HepG2 (cell line): ENCODE data around the gene TADA3. TPM values are rescaled to one million over a fixed set of nuclear protein-coding genes. Genes with fewer than 3 reads are reported as not detected.

ENCODE experiments used
- ASH2L ChIP-seq: fragments of 300-600, 200-600 bp; sonication (generic); IDR thresholded peaks from 2 replicates; pipeline ENCODE4 v1.7.0; 2017; ENCODE audit warnings: low read depth, mild to moderate bottlenecking, moderate library complexity, mixed read lengths, low read length; ENCODE audit not compliant: insufficient read length
- CHD4 ChIP-seq: fragments of 200-600 bp; sonication (generic); IDR thresholded peaks from 2 replicates; pipeline ENCODE4 v1.7.0; 2017; ENCODE audit warnings: mild to moderate bottlenecking, low read length, borderline replicate concordance
- EP300 ChIP-seq, 3 experiments: sonication (generic) in 1 of 3; formaldehyde crosslinking in 1 of 3; IDR thresholded peaks; 2 replicates each; pipeline versions ENCODE4 v1.5.1 to v1.6.1; 2011 to 2020; ENCODE audit warnings: low read depth in 2 of 3, low read length in 2 of 3, borderline replicate concordance in 1 of 3, improper control_type of control experiment in 1 of 3, mild to moderate bottlenecking in 1 of 3, missing genetic modification reagents in 1 of 3, moderate library complexity in 1 of 3
- GATAD2A ChIP-seq: IDR thresholded peaks from 2 replicates; pipeline ENCODE4 v1.6.1; 2016
- LRRFIP1 ChIP-seq: sonication (generic); formaldehyde crosslinking; conservative IDR thresholded peaks from 2 replicates; pipeline ENCODE4 v1.4.0; 2020; ENCODE audit warnings: missing genetic modification reagents
- MAX ChIP-seq: IDR thresholded peaks from 2 replicates; pipeline ENCODE4 v1.6.1; 2012; ENCODE audit warnings: inconsistent platforms
- NR2F1 ChIP-seq, 2 experiments: fragments of 450-650 bp in 1 of 2; formaldehyde crosslinking in 1 of 2; IDR thresholded peaks; 2 replicates each; pipeline versions ENCODE4 v1.5.0 to v1.6.1; 2016 to 2020; ENCODE audit warnings: mild to moderate bottlenecking in 1 of 2, missing compliant biosample characterization in 1 of 2, missing genetic modification reagents in 1 of 2, moderate library complexity in 1 of 2
- NR2F6 ChIP-seq, 2 experiments: IDR thresholded peaks; 2 replicates each; pipeline ENCODE4 v1.6.1; 2016; ENCODE audit warnings: antibody characterized with exemption in 1 of 2, mild to moderate bottlenecking in 1 of 2
- PHF21A ChIP-seq: sonication (generic); formaldehyde crosslinking; IDR thresholded peaks from 2 replicates; pipeline ENCODE4 v1.5.0; 2020; ENCODE audit warnings: mild to moderate bottlenecking, missing genetic modification reagents
- PHF8 ChIP-seq: sonication (generic); formaldehyde crosslinking; IDR thresholded peaks from 2 replicates; pipeline ENCODE4 v1.5.0; 2020; ENCODE audit warnings: missing genetic modification reagents
- RBAK ChIP-seq: sonication (generic); formaldehyde crosslinking; IDR thresholded peaks from 2 replicates; pipeline ENCODE4 v1.5.1; 2020; ENCODE audit warnings: mild to moderate bottlenecking, missing genetic modification reagents
- TBX3 ChIP-seq: fragments of 450-650 bp; IDR thresholded peaks from 2 replicates; pipeline ENCODE4 v1.6.1; 2017; ENCODE audit warnings: antibody characterized with exemption, mild to moderate bottlenecking, inconsistent platforms, borderline replicate concordance
- ZBTB40 ChIP-seq, 2 experiments: fragments of 450-650 bp in 1 of 2; sonication (generic) in 1 of 2; formaldehyde crosslinking in 1 of 2; IDR thresholded peaks; 2 replicates each; pipeline versions ENCODE4 v1.6.1 to v1.8.0; 2016 to 2022; ENCODE audit warnings: antibody characterized with exemption in 1 of 2, mild to moderate bottlenecking in 1 of 2, missing genetic modification reagents in 1 of 2
- ZKSCAN1 ChIP-seq: fragments of 150-350 bp; IDR thresholded peaks from 2 replicates; pipeline ENCODE4 v1.6.1; 2014; ENCODE audit warnings: low read length
- ZNF3 ChIP-seq: IDR thresholded peaks from 2 replicates; pipeline ENCODE4 v1.7.0; 2017; ENCODE audit warnings: inconsistent platforms
- ZNF615 ChIP-seq: sonication (generic); formaldehyde crosslinking; IDR thresholded peaks from 2 replicates; pipeline ENCODE4 v1.5.0; 2020; ENCODE audit warnings: mild to moderate bottlenecking, missing genetic modification reagents, borderline replicate concordance
- ZNF782 ChIP-seq: sonication (generic); formaldehyde crosslinking; IDR thresholded peaks from 2 replicates; pipeline ENCODE4 v1.4.0; 2020; ENCODE audit warnings: missing genetic modification reagents, mild to moderate bottlenecking, borderline replicate concordance
- ZSCAN25 ChIP-seq: sonication (generic); formaldehyde crosslinking; IDR thresholded peaks from 2 replicates; pipeline ENCODE4 v1.8.0; 2022; ENCODE audit warnings: mild to moderate bottlenecking, missing genetic modification reagents
- polyA plus RNA-seq, 8 experiments: library from polyadenylated mRNA; depleted of rRNA in 3 of 8; stranded (reverse) in 7 of 8; unstranded in 1 of 8; fragments of >200 nt; fragmentation: Illumina TruSeq in 4 of 8; extraction: Trizol in 4 of 8; gene quantifications; 2 replicates each; pipeline versions ENCODE4 v1.2.1 to v1.2.3, GENCODE V29; 2011 to 2016; ENCODE audit warnings: low read depth in 4 of 8, missing spikeins in 1 of 8, mixed read lengths in 1 of 8; ENCODE audit not compliant: insufficient read depth in 1 of 8
- total RNA-seq, 5 experiments: library from RNA; depleted of rRNA; stranded (reverse); fragments of >200 nt; fragmentation: Illumina TruSeq; extraction: Trizol; gene quantifications; 2 replicates each; pipeline ENCODE4 v1.2.3, GENCODE V29; 2016; ENCODE audit warnings: low read depth in 1 of 5

TADA3 gene
- total and polyA plus RNA-seq, 2 of the 13 experiments (the other 11 are each of a cell fraction or from before 2014, with no cell fraction given) = 32.1 to 37.1 TPM

- TF ChIP-seq LRRFIP1 (CRISPR knock-in tag) (no peak), GATAD2A (CRISPR knock-in tag) (0 out of 2 replicates have a peak, but pooled peaks have one; percentile 26), ZNF3 (CRISPR knock-in tag) (peak; percentile 33; the same call in 1 of the 2 replicates), RBAK (CRISPR knock-in tag) (no peak), ZBTB40 (IDR thresholded peaks at IDR 0.05) (no peak), ZBTB40 (CRISPR knock-in tag; IDR thresholded peaks at IDR 0.05) (no peak), NR2F6 (IDR thresholded peaks at IDR 0.05) (0 out of 2 replicates have a peak, but pooled peaks have one; percentile 41), NR2F6 (CRISPR knock-in tag; IDR thresholded peaks at IDR 0.05) (peak; percentile 29), ZSCAN25 (CRISPR knock-in tag) (no peak), PHF8 (no peak), EP300 (IDR thresholded peaks at IDR 0.05; ENCODE audit: low read depth in 2 of 2, low read length in 2 of 2) (peak in 1 of 2 experiments; percentile 34; a peak in 1 of 4 replicates), EP300 (CRISPR knock-in tag; IDR thresholded peaks at IDR 0.05; ENCODE audit: borderline replicate concordance) (no peak), CHD4 (peak; percentile 96), TBX3 (no peak), MAX (no peak), ZNF615 (no peak), NR2F1 (CRISPR knock-in tag; IDR thresholded peaks at IDR 0.05) (peak; percentile 41 to 54; a peak in 2 of 4 replicates), ASH2L (peak; percentile 38), PHF21A (0 out of 2 replicates have a peak, but pooled peaks have one; percentile 39), ZNF782 (no peak), ZKSCAN1 (no peak)
Observed at GRCh38 chr3:9770276-9770812, 21.9 kb downstream of the TADA3 start (continued).
